Activated CD4-positive, CD25-positive, alpha-beta regulatory T cell (primary cell): ENCODE data around the gene HNRNPF.
"Not testable (repeated sequence)": the region's sequence is repeated elsewhere in the genome, so short reads cannot be mapped to it uniquely, and the experiment has no call there.

ENCODE experiments used
- DNase-seq, 4 experiments: peaks; one replicate each; lab custom pipeline; 2025; lab: John Stamatoyannopoulos, UW

HNRNPF gene

GRCh38 chr10:43348511-43349312 lies 60.3 kb downstream of the HNRNPF start:
- DNase-seq: peak; percentile 68 to 77 (median 71)

GRCh38 chr10:43347997-43348396 lies 61.0 kb downstream of the HNRNPF start:
- DNase-seq: no peak

GRCh38 chr10:43344051-43344450 lies 64.9 kb downstream of the HNRNPF start:
- DNase-seq: no peak

- no peak for DNase-seq
These were observed 65.9 kb downstream of the HNRNPF start for GRCh38 chr10:43343126-43343525.

- DNase-seq: no peak
These were observed 66.5 kb downstream of the HNRNPF start for GRCh38 chr10:43342279-43343125.

- no peak for DNase-seq
These were observed 67.5 kb downstream of the HNRNPF start for GRCh38 chr10:43341450-43341849.

GRCh38 chr10:43340619-43341018 lies 68.4 kb downstream of the HNRNPF start:
- no peak for DNase-seq

GRCh38 chr10:43340101-43340500 lies 68.9 kb downstream of the HNRNPF start:
- DNase-seq: no peak

GRCh38 chr10:43339136-43339535 lies 69.8 kb downstream of the HNRNPF start:
- no peak for DNase-seq

- no peak for DNase-seq
These were observed 70.9 kb downstream of the HNRNPF start for GRCh38 chr10:43338117-43338516.

- not testable (repeated sequence) for DNase-seq
These were observed 71.5 kb downstream of the HNRNPF start for GRCh38 chr10:43337536-43337935.

- DNase-seq: no peak
These were observed 72.2 kb downstream of the HNRNPF start for GRCh38 chr10:43336641-43337318.

- no peak for DNase-seq
These were observed 72.9 kb downstream of the HNRNPF start for GRCh38 chr10:43336061-43336460.
